Germinal center (tissue), 1 donor: ENCODE measurements around the gene TNS3.

ENCODE experiments used
- DNase-seq: peaks from one replicate; pipeline ENCODE4 v3.0.0; 2012; ENCODE audit warnings: mixed read lengths, low spot score

Gene TNS3

GRCh38 chr7:47405921-47406800, 175.8 kb downstream of the TNS3 start:
- DNase-seq, result no peak

GRCh38 chr7:47405286-47405904, 176.5 kb downstream of the TNS3 start:
- DNase-seq, result no peak

GRCh38 chr7:47404010-47404409, 177.9 kb downstream of the TNS3 start:
- DNase-seq, result no peak

- DNase-seq, result no peak
Observed at GRCh38 chr7:47402941-47403866, 178.7 kb downstream of the TNS3 start.

GRCh38 chr7:47401611-47402570, 180.0 kb downstream of the TNS3 start:
- no peak for DNase-seq

GRCh38 chr7:47400741-47401206, 181.1 kb downstream of the TNS3 start:
- DNase-seq, result no peak

DNA sequence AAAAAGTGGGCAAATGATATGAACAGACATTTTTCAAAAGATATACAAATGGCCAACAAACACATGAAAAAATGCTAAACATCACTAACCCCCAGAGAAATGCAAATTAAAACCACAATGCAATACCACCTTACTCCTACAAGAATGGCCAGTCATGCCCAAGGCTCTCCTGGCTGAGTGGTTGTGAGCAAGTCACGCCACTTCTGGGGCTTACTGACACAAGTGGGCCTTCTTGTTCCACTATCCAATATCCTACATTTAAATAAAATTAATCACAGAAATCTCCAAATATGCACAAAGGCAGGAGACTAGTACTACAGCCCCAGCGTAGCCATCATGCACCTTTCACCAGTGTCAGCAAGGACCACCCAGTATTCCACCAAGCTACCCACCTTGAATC, 181.9 kb downstream of the TNS3 start:
- no peak for DNase-seq

DNA sequence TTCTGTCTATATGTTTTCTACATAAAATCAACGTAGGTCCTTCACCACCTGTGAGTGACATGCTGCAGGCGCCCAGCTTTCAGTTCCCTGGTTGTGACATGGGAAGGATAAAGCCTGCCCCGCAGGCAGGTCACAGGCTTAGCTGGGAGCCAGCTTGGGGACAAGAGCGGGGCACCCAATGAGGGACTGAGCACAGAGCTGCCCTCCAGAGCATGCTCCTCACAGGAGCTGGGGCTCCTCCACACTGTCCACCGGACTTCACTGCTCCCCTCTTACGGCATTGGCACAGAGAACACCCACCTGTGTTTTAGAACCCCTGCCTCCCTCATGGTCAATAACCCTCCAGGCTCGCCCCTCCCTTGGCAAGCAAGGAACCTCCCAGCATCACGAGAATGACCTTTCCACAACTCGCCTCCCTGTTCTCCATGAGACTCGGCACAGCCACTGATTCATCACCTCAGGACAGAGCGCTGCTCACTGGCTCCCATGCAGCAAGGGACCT, 187.1 kb downstream of the TNS3 start:
- no peak for DNase-seq

DNA sequence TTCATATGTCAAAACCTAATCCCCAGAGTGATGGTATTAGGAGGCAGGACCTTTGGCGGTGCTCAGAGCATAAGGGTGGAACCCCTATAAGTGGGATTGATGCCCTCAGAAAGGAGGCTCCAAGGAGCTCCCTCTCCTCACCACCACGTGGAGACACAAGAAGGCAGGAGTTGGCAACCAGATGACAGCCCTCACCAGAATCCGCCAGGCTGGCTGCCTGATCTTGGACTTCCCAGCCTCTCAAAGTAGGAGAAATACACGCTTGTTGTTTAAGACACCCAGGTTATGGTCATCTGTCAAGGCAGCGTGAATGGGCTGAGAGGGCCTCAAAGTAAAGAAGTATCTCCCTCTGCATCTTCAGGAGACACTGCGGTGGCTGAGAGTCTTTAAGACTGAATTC, 187.7 kb downstream of the TNS3 start:
- no peak for DNase-seq

GRCh38 chr7:47393406-47393805, 188.5 kb downstream of the TNS3 start:
- DNase-seq, result no peak

GRCh38 chr7:47392241-47392759, 189.6 kb downstream of the TNS3 start:
- no peak for DNase-seq

GRCh38 chr7:47391726-47392125, 190.2 kb downstream of the TNS3 start:
- no peak for DNase-seq

DNA sequence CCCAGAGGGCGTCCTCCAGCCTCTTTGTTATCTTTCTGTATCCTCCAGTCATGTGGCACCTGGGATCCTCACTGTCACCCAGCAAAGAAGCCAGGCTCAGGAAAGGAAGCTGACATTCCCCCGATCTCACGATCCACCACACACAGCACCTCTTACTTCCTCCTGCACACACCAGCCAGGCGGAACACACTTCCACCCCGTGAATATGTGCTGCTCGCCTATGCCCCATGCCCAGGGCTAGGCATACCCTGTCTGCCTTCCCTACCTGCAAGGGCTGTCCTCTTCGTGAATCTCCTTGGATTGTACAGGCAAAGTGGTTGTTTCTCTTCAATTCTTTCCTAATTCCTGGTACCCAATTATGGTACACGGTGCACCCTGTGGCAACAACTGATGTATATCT, 191.0 kb downstream of the TNS3 start:
- peak; percentile 40 for DNase-seq

DNA sequence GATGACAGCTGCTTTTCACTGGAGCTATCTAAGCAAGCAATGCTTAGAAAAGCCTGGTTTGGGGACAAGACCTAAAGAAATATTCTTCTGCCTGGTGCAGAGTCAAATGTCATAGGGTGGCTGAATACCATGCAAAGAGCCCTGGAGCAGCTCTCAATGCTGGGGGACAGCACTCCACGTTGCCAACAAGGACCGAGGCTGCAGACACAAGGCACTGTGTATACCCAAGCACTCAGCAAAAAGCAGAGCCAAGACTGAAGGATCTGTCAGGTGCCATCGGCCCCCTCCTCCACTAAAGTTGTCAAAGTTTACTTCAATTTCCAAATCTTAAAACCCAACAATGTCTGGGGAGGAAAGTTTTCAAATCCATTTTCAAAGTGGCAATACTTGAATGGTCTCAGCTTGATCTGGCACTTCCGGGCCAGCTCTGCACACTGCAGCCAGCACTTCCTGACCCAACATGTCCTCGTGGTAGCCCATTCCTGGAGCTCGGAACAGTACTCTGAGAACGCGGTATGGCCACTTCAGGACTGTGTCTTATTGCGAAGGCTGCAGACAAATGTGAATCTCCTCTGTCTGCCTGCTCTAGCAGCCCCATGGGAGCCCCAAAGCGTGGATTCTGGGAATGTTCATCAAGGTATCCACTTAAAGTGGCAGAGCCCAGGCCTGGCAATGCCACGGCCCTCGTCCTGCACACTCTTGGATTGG, 191.8 kb downstream of the TNS3 start:
- no peak for DNase-seq

DNA sequence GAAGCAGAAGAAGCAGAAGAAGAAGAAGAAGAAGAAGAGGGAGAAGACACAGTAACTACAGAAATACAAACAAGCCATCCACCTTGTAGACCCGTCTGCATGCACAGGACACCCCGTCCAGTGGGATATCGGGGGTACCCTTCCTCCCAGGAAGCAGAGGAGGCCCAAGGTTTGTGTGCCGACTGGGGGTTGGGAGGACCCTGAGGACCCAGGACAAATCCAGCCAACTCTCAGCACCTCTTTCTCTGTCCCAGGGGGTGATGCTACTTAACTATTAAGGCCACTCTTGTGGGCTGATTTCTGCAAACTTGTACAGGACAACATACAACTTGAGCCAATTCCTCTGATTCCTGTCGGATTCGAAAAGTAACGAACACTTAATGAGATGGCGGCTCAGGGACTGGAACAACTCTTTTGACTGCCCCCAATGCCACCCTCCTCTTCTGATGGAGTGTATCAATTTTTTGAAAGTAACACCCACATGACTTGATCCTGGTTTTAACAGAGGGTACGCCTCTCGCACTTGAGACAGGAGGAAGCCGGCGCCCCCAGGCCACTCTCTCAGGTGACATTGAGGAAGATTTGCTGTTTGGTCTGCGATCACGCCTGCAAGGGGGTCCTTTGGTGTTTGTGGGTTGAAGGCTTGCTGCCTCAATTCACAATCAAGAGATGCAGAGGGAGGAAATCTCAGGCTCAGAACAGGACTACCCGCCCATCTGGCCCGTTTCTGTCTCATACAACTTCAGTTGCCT, 192.6 kb downstream of the TNS3 start:
- no peak for DNase-seq

- DNase-seq, result no peak
Observed at GRCh38 chr7:47387506-47387905, 194.4 kb downstream of the TNS3 start.

DNA sequence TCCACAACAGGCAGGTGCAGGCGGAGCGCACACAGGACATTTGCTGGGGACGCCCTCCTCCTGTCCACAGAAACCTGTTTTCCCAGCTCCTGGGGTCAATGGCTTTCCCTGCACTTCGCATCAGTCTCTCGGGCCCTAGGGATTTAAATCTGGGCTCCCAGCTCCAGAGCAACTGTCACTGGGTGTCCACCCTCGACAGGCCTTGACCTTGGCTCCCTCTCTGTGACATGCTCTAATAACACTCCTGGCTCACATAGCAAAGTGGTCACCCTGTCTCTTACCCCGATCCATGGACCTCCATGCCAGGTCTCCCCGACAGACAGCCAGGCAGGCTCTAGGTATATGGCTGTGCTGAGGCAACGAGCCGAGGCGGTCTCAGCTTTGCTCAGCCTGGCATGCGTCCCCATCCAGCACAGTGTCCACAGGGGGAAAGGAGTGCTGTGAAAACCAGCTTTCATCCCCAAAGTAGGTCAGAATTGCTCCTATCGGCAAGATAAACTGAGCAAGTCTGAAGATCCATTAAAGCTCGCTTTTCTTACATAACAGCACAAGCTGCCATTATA, 195.6 kb downstream of the TNS3 start:
- no peak for DNase-seq

DNA sequence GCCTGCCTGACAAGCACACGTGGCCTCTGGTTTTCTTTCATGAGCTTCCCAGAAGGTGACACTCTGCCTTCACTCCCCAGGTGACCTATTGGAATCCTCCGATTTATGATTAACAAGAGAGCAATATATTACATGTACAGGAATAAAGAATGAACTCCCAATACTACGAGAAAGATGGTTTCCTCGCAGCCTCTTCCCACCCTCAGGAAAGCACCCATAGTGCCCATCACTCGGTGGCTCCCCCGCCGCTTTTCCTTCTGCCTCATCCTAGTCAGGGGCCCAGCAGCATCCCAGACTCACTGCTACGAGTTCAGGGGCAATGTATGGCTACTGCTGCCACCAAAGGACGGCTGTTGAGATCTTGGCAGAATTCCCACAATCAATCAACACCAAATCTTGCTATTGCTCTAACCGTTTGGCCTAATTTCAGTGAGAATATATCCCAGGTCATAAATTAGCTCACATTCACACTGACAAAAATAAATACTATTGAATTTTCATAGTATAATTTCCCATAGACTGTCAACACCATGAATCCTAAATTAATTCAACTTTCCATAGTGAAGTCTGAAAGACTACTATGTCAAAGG, 196.3 kb downstream of the TNS3 start:
- no peak for DNase-seq
